ENCODE data around the gene AKT1S1.

DNA sequence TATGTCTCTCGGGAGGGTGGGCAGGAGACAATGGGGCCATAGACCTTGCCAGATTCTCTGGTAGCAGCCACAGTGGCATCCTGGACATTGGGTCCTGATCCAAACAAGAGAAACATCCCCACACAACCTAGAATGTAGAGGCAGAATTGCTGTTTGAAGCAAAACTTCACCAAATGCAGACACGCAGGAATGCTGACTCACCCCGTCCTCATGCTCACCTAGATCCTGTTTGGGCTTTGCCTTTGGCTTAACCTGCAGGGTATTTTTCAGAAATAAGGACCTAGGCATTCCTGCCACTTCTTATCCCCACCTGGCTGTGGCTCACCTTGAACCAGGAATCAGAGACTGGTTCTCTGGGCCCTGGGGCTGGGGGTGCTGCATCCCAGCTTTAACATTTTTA lies 7.6 kb upstream of the AKT1S1 start:
- TF ChIP-seq, protein P1, sequence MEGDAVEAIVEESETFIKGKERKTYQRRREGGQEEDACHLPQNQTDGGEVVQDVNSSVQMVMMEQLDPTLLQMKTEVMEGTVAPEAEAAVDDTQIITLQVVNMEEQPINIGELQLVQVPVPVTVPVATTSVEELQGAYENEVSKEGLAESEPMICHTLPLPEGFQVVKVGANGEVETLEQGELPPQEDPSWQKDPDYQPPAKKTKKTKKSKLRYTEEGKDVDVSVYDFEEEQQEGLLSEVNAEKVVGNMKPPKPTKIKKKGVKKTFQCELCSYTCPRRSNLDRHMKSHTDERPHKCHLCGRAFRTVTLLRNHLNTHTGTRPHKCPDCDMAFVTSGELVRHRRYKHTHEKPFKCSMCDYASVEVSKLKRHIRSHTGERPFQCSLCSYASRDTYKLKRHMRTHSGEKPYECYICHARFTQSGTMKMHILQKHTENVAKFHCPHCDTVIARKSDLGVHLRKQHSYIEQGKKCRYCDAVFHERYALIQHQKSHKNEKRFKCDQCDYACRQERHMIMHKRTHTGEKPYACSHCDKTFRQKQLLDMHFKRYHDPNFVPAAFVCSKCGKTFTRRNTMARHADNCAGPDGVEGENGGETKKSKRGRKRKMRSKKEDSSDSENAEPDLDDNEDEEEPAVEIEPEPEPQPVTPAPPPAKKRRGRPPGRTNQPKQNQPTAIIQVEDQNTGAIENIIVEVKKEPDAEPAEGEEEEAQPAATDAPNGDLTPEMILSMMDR (IDR thresholded peaks at IDR 0.05; ENCODE audit: insufficient read depth, low read depth, low read length) = no peak
- no peak for TF ChIP-seq EZH2 (IDR thresholded peaks at IDR 0.05; ENCODE audit: insufficient read depth, low read length)
